Neural cell (in vitro differentiated cells): Measurements from ENCODE around the gene NPIPA1.
"Not testable (repeated sequence)": the region's sequence is repeated elsewhere in the genome, so short reads cannot be mapped to it uniquely, and the experiment has no call there.

Source experiments
- CTCF ChIP-seq: fragments of 450-650 bp; IDR thresholded peaks from 2 replicates; pipeline ENCODE4 v1.5.1; 2014; ENCODE audit warnings: antibody characterized with exemption, mild to moderate bottlenecking, moderate library complexity; ENCODE audit not compliant: poor library complexity, severe bottlenecking
- EP300 ChIP-seq: fragments of 450-650 bp; conservative IDR thresholded peaks from 2 replicates; pipeline ENCODE4 v1.6.1; 2014; ENCODE audit warnings: antibody characterized with exemption, mild to moderate bottlenecking, moderate library complexity; ENCODE audit not compliant: poor library complexity, severe bottlenecking
- EZH2 ChIP-seq: fragments of 200-600, 300-800 bp; shearing (Covaris generic), sonication (generic); IDR thresholded peaks from 2 replicates; pipeline ENCODE4 v1.6.1; 2014; ENCODE audit warnings: antibody characterized with exemption, low read length, borderline replicate concordance, mild to moderate bottlenecking; ENCODE audit not compliant: insufficient read depth, poor library complexity, severe bottlenecking
- MXI1 ChIP-seq: fragments of 450-650 bp; conservative IDR thresholded peaks from 2 replicates; pipeline ENCODE4 v1.6.1; 2014; ENCODE audit warnings: antibody characterized with exemption, mild to moderate bottlenecking; ENCODE audit not compliant: poor library complexity, severe bottlenecking
- POLR2AphosphoS5 ChIP-seq: IDR thresholded peaks from 2 replicates; pipeline ENCODE4 v1.6.1; 2012
- RAD21 ChIP-seq: fragments of 450-650 bp; conservative IDR thresholded peaks from 2 replicates; pipeline ENCODE4 v1.6.1; 2014; ENCODE audit warnings: antibody characterized with exemption, mild to moderate bottlenecking, moderate library complexity
- REST ChIP-seq: IDR thresholded peaks from 2 replicates; pipeline ENCODE4 v1.6.1; 2012; ENCODE audit warnings: borderline replicate concordance
- SMC3 ChIP-seq: fragments of 450-650 bp; conservative IDR thresholded peaks from 2 replicates; pipeline ENCODE4 v1.6.1; 2014; ENCODE audit warnings: antibody characterized with exemption, mild to moderate bottlenecking, moderate library complexity; ENCODE audit not compliant: poor library complexity
- TAF1 ChIP-seq: IDR thresholded peaks from 2 replicates; pipeline ENCODE4 v1.6.1; 2012; ENCODE audit warnings: low read depth

- TF ChIP-seq CTCF, POLR2AphosphoS5, EP300, MXI1, EZH2, RAD21, SMC3, REST, TAF1: not testable (repeated sequence)
These were observed 12.3 kb upstream of the NPIPA1 start for GRCh38 chr16:14924982-14925381.
